GM10248 (cell line): ENCODE measurements around the gene IRF2BP1.

Source experiments
- CTCF ChIA-PET: fragments of 300-600 bp; sonication (Branson Sonifier 250); formaldehyde crosslinking; extraction: SDS; loops from one replicate; lab custom pipeline; 2021; ENCODE audit warnings: antibody characterized with exemption; lab: Yijun Ruan, JAX
- POLR2A ChIA-PET: fragments of 350-650 bp; sonication (Branson Sonifier 250); formaldehyde crosslinking; extraction: SDS; loops from one replicate; lab custom pipeline; 2020; ENCODE audit warnings: antibody characterized with exemption; lab: Yijun Ruan, JAX
- DNase-seq: peaks from one replicate; pipeline ENCODE4 v3.0.0; 2012; ENCODE audit errors: extremely low spot score
- TF ChIP-seq, protein P1 (sequence below): IDR thresholded peaks from 2 replicates; pipeline ENCODE4 v1.5.1; 2012; ENCODE audit warnings: mild to moderate bottlenecking, low read depth; ENCODE audit errors: extremely low read depth, missing control alignments, control extremely low read depth

IRF2BP1 gene

DNA sequence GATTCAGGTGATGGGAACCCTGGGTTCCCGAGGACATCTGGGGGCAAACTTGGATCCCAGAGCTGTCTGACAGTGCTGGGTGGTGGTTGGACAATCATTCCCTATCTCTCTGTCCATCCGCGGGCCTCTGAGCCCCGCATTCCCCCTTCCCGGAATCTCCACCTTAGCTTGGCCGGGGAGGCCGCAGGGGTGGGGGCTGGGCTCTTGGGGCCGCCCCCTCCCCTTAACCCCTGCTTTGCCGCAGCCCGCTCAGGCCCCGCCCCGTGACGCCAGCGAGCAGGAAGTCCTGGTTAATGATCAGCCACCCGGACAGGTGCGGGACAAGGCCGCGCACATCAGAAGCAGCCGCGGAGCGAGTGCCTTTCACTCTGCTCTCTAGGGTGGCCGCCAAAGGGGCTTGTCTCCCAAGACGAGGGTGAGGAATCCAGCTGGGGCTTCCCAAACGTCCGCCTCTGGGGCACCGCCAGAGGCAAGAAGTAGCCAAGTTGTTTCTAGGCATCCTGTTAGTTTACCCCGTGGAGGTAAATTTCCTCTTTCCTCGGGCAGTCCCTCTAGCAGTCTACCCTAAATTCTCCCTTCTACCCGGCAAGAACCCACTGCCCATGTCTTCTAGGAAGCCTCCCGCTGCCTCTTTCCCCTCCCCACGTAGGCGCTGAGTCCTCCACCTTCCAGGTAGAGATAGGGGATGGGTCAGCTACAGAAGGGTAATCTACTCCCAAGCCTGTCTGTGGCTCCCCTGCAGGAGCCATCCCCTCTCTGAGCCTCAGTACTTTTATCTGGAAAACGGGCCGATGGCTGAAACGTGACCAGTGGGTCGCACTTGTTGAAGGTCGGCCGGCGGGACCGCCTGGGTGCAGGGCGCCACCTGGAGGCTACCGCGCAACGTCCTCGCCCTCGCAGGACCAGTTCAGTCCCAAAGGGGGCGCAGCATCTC is 3.0 kb downstream of the IRF2BP1 start:
- CTCF ChIA-PET, result interaction anchor here (0.7 to 8.7 kb wide), 20 partner anchors 9 to 149 kb away, joined by 3 to 152 read pairs (median 4); partner anchors contain the start of genes CCDC61, FOXA3, MYPOP and NOVA2
- TF ChIP-seq, protein P1, sequence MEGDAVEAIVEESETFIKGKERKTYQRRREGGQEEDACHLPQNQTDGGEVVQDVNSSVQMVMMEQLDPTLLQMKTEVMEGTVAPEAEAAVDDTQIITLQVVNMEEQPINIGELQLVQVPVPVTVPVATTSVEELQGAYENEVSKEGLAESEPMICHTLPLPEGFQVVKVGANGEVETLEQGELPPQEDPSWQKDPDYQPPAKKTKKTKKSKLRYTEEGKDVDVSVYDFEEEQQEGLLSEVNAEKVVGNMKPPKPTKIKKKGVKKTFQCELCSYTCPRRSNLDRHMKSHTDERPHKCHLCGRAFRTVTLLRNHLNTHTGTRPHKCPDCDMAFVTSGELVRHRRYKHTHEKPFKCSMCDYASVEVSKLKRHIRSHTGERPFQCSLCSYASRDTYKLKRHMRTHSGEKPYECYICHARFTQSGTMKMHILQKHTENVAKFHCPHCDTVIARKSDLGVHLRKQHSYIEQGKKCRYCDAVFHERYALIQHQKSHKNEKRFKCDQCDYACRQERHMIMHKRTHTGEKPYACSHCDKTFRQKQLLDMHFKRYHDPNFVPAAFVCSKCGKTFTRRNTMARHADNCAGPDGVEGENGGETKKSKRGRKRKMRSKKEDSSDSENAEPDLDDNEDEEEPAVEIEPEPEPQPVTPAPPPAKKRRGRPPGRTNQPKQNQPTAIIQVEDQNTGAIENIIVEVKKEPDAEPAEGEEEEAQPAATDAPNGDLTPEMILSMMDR, result peak; percentile 100
- POLR2A ChIA-PET, result interaction anchor here (0.6 to 1.4 kb wide), 2 partner anchors 18 to 136 kb away, joined by 3 to 14 read pairs; partner anchors contain the start of gene FOXA3
- DNase-seq, result peak; percentile 87

GRCh38 chr19:45881909-45882528 is 3.9 kb downstream of the IRF2BP1 start:
- DNase-seq, result peak; percentile 45
- TF ChIP-seq, protein P1, result no peak
- POLR2A ChIA-PET, result interaction anchor here (0.6 to 1.4 kb wide), 3 partner anchors 17 to 137 kb away, joined by 3 to 14 read pairs (median 7); partner anchors contain the start of gene FOXA3
- CTCF ChIA-PET, result interaction anchor here (0.7 to 8.7 kb wide), 14 partner anchors 8 to 148 kb away, joined by 3 to 152 read pairs (median 4); partner anchors contain the start of genes CCDC61, FOXA3, MYPOP and SIX5

GRCh38 chr19:45881082-45881908 is 4.6 kb downstream of the IRF2BP1 start:
- TF ChIP-seq, protein P1, result no peak
- ChIA-PET POLR2A (interaction anchor here (0.6 to 1.4 kb wide), 2 partner anchors 17 to 112 kb away, joined by 7 to 14 read pairs; partner anchors contain the start of gene FOXA3), CTCF (interaction anchor here (0.7 to 8.7 kb wide), 8 partner anchors 9 to 164 kb away, joined by 3 to 152 read pairs (median 14); partner anchors contain the start of genes FOXA3, MYPOP, SIX5 and SYMPK)
- no peak for DNase-seq

DNA sequence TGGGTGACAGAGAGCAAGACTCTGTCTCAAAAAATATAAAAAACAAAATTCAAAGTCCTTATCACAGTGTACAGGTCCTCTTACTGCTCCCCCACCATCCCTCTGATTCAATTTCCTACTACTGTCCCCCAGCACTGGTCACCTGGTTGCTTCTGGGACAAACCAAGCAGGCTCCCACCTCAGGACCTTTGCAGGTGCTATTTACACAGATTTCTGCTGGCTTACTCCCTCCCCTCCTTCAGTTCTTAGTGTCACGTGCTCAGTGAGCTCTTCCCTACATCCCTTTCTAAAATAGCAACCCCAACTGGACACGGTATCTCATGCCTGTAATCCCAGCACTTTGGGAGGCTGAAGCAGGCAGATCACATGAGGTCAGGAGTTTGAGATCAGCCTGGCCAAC is 6.0 kb downstream of the IRF2BP1 start:
- ChIA-PET POLR2A (no interaction called here), CTCF (interaction anchor here (0.9 to 8.7 kb wide), 5 partner anchors 10 to 129 kb away, joined by 3 to 152 read pairs (median 3); partner anchors contain the start of genes FOXA3 and SYMPK)
- DNase-seq, result no peak
- TF ChIP-seq, protein P1, result no peak

DNA sequence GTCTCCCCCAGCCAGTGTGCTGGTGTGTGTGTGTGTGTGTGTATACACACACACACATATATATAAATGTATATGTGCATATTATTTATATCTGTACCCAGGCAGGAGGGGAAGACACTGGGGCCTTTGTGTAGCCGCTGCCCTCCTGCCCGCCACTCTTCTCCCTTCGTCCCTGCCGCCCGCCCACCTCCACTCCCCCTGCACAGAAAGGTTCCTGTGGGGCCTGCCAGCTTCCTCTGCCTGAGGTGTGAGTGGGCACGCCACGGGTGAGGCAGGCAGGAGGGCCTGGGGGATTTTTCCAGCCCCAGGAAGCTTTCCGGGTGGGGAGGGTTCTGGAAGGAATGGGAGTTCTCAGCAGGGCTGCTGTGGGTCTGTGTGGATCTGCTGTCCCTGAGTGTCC is 6.9 kb downstream of the IRF2BP1 start:
- no peak for DNase-seq
- ChIA-PET CTCF (interaction anchor here (0.9 to 8.7 kb wide), 5 partner anchors 9 to 130 kb away, joined by 3 to 152 read pairs (median 3); partner anchors contain the start of genes FOXA3 and SYMPK), POLR2A (no interaction called here)
- TF ChIP-seq, protein P1, result no peak
